ENCODE measurements around the gene LHX3. TPM values are rescaled to one million over a fixed set of nuclear protein-coding genes. Genes with fewer than 3 reads are reported as not detected.
"Not testable (repeated sequence)": the region's sequence is repeated elsewhere in the genome, so short reads cannot be mapped to it uniquely, and the experiment has no call there.

LHX3 gene
- polyA plus RNA-seq, 2 of the 4 experiments (the other 2 are of a cell fraction): 0.03 TPM; not detected in 1

- no peaks in the 10 kb centered on the region for H3K9me3 ChIP-seq
- no peak overlapping the region for H3K4me2 ChIP-seq
- no peak overlapping the region for H3K27ac ChIP-seq
- no peaks in the 10 kb centered on the region for H3K4me1 ChIP-seq
- POLR2A ChIA-PET: no interaction called here
- TF ChIP-seq RCOR1 (IDR thresholded peaks at IDR 0.05; ENCODE audit: low read depth, low read length) (no peak), EP300 (IDR thresholded peaks at IDR 0.05) (no peak), HOXA7 (CRISPR knock-in tag; IDR thresholded peaks at IDR 0.05) (no peak), POLR2A (IDR thresholded peaks at IDR 0.05; ENCODE audit: low read length) (no peak), ZC3H11A (IDR thresholded peaks at IDR 0.05) (no peak), SMC3 (IDR thresholded peaks at IDR 0.05) (no peak), PHF8 (IDR thresholded peaks at IDR 0.05; ENCODE audit: borderline replicate concordance, low read depth) (no peak), CTCF (IDR thresholded peaks at IDR 0.05) (no peak), BHLHE40 (IDR thresholded peaks at IDR 0.05; ENCODE audit: low read depth, low read length) (no peak), JUN (IDR thresholded peaks at IDR 0.05) (no peak)
- CTCF ChIA-PET: interaction anchor here (0.8 to 1.5 kb wide), 2 partner anchors 10 to 21 kb away, joined by 4 read pairs; no protein-coding TSS in a partner anchor
- 92% methylated on average over 24 of the region's 32 CpGs for WGBS (ENCODE audit: missing lambda C conversion rate)
- H3K4me3 ChIP-seq: no peak overlapping the region
- FAIRE-seq (no peak), ATAC-seq (no peak), DNase-seq (ENCODE audit: low read depth in 1 of 2, low spot score in 1 of 2) (no peak)
These were observed 32.8 kb upstream of the LHX3 start for GRCh38 chr9:136237486-136238341.

- CTCF ChIA-PET: interaction anchor here (0.7 to 2.5 kb wide), 3 partner anchors 11 to 66 kb away, joined by 3 to 20 read pairs (median 5); no protein-coding TSS in a partner anchor
- not testable (repeated sequence) for FAIRE-seq, ATAC-seq
These were observed 31.8 kb upstream of the LHX3 start for GRCh38 chr9:136236471-136237410.

GRCh38 chr9:136235709-136236455 is 31.0 kb upstream of the LHX3 start:
- FAIRE-seq (no peak), DNase-seq (ENCODE audit: low read depth in 1 of 2, low spot score in 1 of 2) (no peak), ATAC-seq (no peak; a peak in 1 of 6 replicates)
- ChIA-PET POLR2A (no interaction called here), CTCF (interaction anchor here (0.7 to 2.5 kb wide), 4 partner anchors 10 to 65 kb away, joined by 3 to 20 read pairs (median 4); no protein-coding TSS in a partner anchor)
- 95% methylated on average over 26 of the region's 27 CpGs for WGBS (ENCODE audit: missing lambda C conversion rate)
- Histone ChIP-seq H3K4me1 (no peaks in the 10 kb centered on the region), H3K4me2 (no peak overlapping the region), H3K27ac (no peak overlapping the region), H3K4me3 (no peak overlapping the region), H3K9me3 (no peaks in the 10 kb centered on the region)
- TF ChIP-seq MAZ (IDR thresholded peaks at IDR 0.05; ENCODE audit: borderline replicate concordance, low read depth, low read length): no peak
- TF ChIP-seq HES2 (IDR thresholded peaks at IDR 0.05): no peak
- TF ChIP-seq POLR2A (IDR thresholded peaks at IDR 0.05; ENCODE audit: low read length): no peak
- no peak for TF ChIP-seq ZSCAN20 (CRISPR knock-in tag; IDR thresholded peaks at IDR 0.05)
- no peak for TF ChIP-seq BCL3 (IDR thresholded peaks at IDR 0.05)
- no peak for TF ChIP-seq HEYL (CRISPR knock-in tag; IDR thresholded peaks at IDR 0.05)
- no peak for TF ChIP-seq CBX2 (IDR thresholded peaks at IDR 0.05; ENCODE audit: borderline replicate concordance, low read depth)
- TF ChIP-seq SREBF2 (IDR thresholded peaks at IDR 0.05): no peak
- no peak for TF ChIP-seq CTCF (IDR thresholded peaks at IDR 0.05)
- no peak for TF ChIP-seq EHF (CRISPR knock-in tag; IDR thresholded peaks at IDR 0.05)
- no peak for TF ChIP-seq REST (IDR thresholded peaks at IDR 0.05)

More at GRCh38 chr9:136236471-136237410, 31.8 kb upstream of the LHX3 start:
- H3K9me3 ChIP-seq; H3K4me1 ChIP-seq; H3K4me3 ChIP-seq; H3K27ac ChIP-seq; DNase-seq (ENCODE audit: low read depth in 1 of 2, low spot score in 1 of 2); H3K4me2 ChIP-seq; POLR2A ChIA-PET: not testable (repeated sequence)
- WGBS (ENCODE audit: missing lambda C conversion rate): 97% methylated on average over 32 of the region's 43 CpGs
